ENCODE measurements around the gene NKX1-1.

- no peak for TF ChIP-seq CTCF (conservative IDR thresholded peaks at IDR 0.05)
- no peak for TF ChIP-seq EZH2 (IDR thresholded peaks at IDR 0.05; ENCODE audit: low read depth)
Measured at GRCh38 chr4:1381181-1381621, 25.0 kb downstream of the NKX1-1 start.
